Fibroblast of the conjunctiva (primary cell): ENCODE results near the gene METTL9.
"Not testable (repeated sequence)": the region's sequence is repeated elsewhere in the genome, so short reads cannot be mapped to it uniquely, and the experiment has no call there.

Experiments
- DNase-seq: peaks from one replicate; pipeline ENCODE4 v3.0.0-alpha.2; 2010; ENCODE audit warnings: low read depth

METTL9 gene

GRCh38 chr16:21663889-21664647 is 64.7 kb downstream of the METTL9 start, which contains the start of gene OTOA:
Gene OTOA, plus strand, starts transcription at chr16:21663968. Its CDS starts 14,547 bp downstream, at chr16:21678515.
- no peak for DNase-seq

DNA sequence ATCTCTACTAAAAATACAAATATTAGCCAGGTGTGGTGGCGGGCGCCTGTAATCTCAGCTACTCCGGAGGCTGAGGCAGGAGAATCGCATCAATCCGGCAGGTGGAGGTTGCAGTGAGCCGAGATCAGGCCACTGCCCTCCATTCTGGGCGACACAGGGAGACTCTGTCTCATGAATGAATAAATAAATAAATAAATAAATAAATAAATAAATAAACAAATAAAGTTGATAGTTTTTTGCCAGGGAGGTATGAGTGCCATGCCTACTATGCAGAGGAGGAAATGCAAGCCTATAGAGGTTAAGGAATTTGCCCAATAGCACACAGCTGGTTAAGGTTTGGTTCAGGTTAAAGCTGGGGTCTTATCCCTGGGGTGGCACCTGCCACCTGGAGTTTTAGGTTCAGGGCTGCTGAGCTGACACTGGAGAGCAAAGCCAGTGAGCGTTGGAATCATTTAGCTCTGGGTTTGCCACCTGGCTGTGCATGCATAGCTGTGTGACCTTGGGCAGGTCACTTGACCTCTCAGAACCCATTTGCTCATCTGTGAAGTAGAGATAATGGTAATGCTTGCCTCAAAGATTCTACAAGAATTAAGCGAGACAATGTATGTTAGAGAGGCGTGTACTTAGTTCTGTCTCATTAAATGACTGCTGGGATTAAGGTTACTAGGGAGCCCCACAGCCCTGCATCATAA is 65.6 kb downstream of the METTL9 start:
- no peak for DNase-seq

DNA sequence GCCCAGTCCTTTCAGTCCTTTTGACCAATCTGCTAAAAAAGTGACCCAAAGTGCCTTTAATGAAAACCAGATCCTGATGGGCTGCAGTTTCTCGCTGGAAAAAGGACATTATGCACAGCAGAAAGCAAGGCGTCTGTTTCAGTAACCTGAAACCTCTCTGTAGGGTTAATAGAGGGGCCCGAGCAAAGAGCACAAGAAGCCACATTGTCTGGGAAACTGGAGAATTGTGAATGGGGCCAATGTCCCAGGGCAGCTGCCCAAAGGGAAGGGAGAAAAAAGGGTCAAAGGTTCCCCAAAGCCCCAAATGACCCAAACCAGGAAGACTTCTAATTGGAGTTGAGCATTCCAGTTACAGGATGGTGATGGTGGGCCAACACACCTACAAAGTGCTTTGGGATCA is 67.4 kb downstream of the METTL9 start:
- no peak for DNase-seq

DNA sequence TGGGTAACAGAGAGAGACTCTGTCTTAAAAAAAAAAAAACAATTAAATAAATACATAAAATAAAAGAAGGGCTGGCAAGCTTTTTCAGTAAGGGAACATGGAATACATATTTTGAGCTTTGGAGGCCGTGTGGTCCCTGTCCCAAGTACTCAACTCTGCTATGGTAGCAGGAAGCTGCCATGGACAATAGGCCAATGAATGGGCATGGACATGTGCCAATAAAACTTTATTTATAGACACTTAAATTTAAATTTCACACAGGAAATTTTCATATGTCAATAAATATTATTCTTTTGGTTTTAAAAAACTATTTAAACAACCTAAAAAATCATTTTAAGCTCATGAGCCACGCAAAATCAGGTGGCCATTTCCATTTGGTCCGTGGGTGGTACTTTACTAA is 68.2 kb downstream of the METTL9 start:
- no peak for DNase-seq

DNA sequence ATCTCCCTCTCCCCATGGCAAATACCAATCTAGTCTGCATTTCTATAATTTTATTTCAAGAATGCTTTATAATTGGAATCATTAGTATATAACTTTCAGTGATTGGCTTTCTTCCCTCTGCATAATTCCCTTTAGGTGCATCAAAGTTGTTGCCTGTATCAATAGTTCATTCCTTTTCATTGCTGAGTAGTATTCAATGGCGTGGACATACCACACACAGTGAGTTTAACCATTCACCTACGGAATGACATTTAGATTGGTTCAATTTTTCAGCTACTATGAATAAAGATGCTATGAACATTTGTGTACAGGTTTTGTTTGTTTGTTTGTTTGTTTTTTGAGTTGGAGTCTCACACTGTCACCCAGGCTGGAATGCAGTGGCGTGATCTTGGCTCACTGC is 74.1 kb downstream of the METTL9 start:
- DNase-seq: no peak

DNA sequence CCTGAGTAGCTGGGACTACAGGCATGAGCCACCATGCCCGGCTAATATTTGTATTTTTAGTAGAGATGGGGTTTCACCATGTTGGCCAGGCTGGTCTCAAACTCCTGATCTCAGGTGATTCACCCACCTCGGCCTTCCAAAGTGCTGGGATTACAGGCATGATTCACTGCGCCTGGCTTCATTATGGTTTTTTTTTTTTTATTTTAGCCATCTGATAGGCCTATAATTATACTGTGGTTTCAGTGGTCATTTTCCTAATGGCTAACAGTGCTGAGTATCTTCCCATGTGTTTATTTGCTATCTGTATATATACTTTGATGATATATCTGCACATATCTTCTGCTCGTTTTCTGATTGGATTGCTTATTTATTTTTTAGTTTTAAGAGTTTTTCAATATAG is 75.1 kb downstream of the METTL9 start:
- DNase-seq: not testable (repeated sequence)

DNA sequence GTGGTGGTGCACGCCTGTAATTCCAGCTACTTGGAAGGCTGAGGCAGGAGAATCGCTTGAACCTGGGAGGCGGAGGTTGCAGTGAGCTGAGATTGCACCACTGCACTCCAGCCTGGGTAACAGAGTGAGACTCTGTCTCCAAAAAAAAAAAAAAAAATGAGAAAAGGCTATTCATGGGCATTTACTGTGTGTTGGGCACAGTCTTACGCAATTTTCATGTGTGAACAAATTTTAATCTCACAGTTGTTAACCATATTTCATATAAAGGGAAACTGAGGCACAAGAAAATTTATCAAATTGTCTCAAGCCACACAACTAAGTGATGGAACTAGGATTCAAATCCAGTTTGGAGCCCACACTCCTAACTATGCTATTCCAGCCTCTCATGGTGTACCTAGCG is 81.3 kb downstream of the METTL9 start:
- not testable (repeated sequence) for DNase-seq

DNA sequence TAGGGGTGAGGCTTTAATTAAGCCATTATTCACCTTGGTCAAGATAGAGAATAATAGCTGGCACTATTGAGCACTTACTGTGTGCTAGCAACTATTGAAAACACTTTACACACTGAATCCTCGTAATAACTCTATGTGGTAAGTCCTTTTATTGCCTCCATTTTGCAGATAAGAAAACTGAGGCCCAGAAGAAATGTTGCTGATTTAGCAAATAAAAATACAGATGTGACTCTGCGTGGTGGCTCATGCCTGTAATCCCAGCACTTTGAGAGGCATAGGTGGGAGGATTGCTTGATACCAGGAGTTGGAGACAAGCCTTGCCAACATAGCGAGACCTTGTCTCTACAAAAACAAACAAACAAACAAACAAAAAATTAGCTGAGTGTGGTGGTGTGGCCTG is 83.8 kb downstream of the METTL9 start:
- DNase-seq: no peak

DNA sequence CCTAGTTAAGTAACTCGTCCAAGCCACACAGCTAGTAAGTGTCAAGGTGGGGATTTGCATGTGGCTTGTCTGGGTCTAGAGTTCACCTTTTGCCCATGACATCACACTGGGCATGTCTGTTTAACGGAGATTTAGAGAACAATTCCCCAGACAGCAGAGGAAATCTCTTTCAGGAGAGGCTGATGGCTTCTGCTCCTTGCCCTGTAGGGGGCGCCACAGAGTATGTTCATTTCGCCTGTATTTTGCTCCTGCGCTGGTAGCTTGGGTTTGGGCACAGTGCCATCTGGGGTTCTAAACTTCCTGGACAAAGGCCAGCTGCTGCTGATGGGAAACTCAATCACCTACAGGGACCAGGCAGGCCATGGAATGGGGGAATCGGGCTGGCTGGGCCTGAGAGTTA is 84.8 kb downstream of the METTL9 start:
- no peak for DNase-seq

- no peak for DNase-seq
Observed at GRCh38 chr16:21685034-21685455, 85.7 kb downstream of the METTL9 start.

GRCh38 chr16:21689107-21689506 is 89.7 kb downstream of the METTL9 start:
- no peak for DNase-seq

- not testable (repeated sequence) for DNase-seq
Observed at GRCh38 chr16:21690967-21691366, 91.6 kb downstream of the METTL9 start.

DNA sequence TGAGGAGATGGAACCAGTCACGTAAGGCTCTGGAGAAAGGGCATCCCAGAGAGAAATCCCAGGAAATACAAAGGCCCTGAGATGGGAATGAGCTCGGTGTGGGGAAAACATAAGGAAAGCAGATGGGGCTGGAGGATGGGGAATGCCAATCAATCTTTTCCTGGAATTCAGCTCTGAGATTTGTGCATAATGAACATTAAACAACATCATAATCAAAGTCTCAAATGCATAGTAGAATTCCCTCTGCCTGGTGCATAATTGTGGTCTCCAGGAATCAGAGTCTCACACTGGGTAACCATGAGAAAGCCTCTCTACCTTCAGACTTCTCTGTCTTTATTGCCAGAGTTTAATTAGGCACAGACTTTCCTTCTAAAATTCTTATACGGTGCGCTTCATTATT is 95.2 kb downstream of the METTL9 start:
- no peak for DNase-seq

DNA sequence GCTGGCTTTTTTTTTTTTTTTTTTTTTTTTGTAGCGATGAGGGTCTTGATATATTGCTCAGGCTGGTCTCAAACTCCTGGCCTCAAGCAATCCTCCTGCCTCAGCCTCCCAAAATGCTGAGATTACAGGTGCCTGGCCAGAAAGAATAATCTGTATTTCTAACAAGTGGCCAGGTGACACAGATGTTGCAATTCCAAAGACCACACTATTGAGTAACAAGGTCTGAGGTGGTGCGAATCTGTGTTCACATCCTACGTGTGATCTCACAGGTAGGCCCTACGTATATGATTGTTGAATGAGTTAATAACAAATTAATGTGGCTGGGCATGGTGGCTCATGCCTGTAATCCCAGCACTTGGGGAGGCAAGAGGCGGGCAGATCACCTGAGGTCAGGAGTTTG is 97.7 kb downstream of the METTL9 start:
- no peak for DNase-seq

DNA sequence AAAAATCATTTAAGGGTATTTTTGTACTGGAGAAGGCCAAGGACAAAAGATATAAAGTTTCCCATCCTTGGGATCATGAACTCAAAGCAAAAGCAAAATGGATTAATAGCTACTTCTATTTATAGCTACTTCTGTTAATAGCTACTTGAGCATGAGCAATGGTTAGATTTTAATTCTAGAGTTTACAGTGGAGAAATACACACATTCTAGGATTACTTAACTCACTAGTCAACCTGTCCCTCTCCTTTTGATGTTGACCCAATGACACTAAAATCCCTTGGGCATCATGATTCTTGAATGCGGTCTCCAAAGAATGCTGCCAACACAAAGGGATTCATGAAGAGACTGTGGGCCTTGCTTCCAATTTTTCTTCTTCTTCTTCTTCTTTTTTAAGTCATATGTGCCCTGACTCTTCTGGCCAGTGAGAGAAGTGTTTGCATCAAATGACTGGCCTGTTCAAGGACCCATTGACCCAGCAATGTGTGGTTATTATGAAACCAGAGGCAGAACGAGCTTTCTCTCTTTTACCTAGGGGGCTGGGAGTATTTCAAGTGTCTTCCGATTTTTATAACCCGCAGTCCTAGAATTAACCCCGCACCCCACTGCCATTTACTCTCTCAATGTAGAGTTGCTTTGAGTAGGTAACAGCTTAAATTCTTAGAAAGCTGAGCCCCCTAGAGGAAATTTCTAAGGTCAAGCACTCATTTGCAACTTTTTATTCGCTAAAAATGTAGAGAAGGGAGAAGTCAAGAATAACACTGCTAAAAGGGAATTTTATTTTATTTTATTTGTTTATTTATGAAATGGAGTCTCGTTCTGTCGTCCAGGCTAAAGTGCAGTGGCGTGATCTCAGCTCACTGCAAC is 99.0 kb downstream of the METTL9 start:
- DNase-seq: no peak

GRCh38 chr16:21701271-21701670 is 101.9 kb downstream of the METTL9 start:
- no peak for DNase-seq

DNA sequence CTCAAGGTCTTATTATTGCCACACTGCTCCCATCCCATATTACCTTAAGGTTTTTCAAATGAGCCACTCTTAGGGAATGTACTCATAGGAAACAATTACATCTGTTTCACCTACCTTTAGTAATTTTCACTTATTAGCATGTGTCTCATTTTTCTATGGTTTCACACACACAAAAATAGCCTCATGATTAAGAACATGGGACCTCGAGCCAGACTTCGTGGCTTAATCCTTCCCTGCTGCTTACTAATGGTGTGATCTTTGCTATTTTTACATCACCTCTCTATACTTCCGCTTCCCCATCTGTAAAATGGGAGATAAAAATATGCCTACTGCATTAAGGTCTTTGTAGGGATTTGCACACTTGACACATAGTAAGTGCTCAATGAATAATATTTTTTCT is 102.9 kb downstream of the METTL9 start:
- DNase-seq: no peak

GRCh38 chr16:21703156-21703555 is 103.8 kb downstream of the METTL9 start:
- no peak for DNase-seq

DNA sequence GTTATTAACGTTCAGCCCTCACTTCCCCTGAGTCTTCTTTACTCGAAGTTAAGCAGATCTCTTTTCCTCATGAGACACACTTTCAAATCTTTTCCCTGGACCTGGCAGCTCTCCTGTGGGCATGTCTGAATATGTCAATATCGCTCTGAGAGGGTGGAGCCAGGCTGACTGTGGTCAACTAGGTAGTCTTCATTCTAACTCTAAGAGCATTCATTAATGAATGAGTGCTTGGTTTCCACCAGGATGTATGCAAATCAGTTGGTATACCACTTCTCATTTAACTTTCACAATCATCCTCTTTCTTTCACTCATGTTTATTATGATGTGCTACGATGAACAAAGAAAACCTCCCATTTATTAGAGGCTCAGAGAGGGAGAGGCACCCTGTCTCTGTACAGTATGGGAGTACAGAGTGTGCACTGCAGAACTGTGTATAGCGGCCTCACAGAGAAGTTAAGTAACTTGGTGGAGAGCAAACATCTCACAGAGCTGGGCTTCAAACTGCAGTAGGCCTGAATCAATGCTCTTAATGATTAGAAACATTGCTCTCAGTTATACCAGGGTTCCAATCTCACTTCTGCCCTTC is 104.3 kb downstream of the METTL9 start:
- no peak for DNase-seq

DNA sequence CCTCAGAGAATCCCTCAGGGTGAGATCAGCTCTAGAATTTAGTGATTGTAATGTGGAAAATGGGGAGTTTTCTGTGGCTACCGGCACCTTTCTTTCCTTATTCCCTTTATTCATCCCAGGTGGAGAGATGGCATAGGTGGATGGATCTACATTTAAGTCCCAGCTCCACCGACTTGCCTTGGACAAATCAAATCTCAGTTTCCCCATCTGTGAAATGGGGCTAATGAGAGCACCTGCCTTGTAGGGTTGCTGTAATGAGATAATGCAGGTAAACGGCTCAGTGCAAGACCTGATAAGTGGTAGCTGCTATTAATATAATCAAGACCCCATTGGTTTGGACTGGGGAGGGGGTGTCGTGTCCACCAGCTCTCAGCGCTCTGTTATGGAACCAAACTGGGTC is 104.9 kb downstream of the METTL9 start:
- no peak for DNase-seq

GRCh38 chr16:21704733-21705132 is 105.4 kb downstream of the METTL9 start:
- no peak for DNase-seq
